GM12801 (cell line): ENCODE measurements around the gene NTRK3.

ENCODE experiments used
- TF ChIP-seq, protein P1 (sequence below): IDR thresholded peaks from one replicate; pipeline ENCODE4 v1.5.1; 2011; ENCODE audit warnings: control low read depth; ENCODE audit not compliant: insufficient read length; ENCODE audit errors: extremely low read depth

The NTRK3 gene

DNA sequence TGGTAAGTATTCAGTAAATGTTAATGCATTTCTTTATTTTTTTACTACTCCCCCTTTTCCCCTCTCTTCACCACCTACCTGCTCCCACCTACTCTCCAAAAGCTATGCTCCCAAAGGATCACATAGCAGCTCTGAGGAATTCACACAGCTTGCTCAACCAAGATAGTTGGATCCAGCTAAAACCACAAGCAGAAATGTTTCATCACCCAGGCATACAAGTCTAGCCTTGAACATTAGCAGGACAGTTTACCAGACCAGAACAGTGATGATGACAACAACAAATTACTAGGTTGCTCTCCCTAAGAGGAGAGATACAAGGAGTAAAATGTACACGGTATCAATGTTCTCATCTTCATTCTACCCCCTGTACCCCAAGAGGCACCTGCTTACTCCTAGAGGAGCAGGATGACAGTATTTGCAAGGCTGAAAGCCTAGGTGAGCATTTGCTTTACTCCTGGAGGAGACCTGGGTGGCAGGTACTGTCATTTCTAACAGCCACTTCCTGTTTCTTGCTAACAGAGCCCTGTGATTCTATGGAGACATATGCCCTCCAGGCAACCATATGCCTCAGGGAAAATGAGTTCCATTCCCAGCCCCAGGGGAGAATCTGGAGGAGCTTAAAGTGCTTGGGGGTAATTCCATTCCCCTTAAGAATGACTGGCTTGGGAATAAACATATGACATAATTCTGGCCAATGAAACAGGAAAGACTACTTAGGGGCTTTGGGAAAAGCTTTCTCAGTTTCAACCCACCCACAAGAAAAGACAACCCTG, 237.5 kb downstream of the NTRK3 start:
- TF ChIP-seq, protein P1, sequence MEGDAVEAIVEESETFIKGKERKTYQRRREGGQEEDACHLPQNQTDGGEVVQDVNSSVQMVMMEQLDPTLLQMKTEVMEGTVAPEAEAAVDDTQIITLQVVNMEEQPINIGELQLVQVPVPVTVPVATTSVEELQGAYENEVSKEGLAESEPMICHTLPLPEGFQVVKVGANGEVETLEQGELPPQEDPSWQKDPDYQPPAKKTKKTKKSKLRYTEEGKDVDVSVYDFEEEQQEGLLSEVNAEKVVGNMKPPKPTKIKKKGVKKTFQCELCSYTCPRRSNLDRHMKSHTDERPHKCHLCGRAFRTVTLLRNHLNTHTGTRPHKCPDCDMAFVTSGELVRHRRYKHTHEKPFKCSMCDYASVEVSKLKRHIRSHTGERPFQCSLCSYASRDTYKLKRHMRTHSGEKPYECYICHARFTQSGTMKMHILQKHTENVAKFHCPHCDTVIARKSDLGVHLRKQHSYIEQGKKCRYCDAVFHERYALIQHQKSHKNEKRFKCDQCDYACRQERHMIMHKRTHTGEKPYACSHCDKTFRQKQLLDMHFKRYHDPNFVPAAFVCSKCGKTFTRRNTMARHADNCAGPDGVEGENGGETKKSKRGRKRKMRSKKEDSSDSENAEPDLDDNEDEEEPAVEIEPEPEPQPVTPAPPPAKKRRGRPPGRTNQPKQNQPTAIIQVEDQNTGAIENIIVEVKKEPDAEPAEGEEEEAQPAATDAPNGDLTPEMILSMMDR: no peak

DNA sequence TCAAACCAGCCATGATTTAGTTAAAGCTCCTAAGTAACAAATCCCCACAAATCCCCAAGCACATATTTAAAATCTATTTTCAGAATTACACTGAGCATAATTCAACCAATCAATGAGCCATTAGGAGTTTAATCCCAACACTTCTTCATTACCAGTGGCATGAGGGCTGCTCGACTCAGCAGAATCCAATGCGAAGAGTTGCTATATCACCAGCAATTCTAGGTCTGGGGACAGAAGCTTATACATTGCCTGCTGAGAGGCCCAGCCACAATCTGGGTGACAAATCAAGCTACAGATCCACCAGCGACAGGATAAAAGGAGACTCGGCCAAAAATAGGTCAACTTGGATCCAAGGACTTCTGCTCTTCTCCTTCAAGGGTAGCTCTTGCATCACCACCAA, 238.8 kb downstream of the NTRK3 start:
- TF ChIP-seq, protein P1: no peak

DNA sequence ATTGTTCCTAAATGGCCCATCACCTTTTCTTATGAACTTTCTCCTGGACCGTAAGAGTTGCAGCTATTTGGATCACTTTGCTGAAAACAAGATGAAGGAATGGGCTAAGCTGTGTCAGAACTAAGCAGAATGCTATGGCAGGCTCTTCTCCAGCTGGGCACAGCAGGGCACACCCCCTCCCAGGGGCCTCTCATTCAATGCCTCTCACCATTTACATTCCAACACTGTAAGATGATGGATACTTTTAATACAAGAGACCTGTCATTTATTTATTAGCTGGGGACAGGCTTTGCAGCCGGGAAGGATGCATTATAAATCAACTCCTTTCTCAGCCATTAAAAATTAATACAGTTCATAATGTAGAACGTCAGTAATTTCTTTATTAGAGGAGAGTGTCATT, 240.1 kb downstream of the NTRK3 start:
- TF ChIP-seq, protein P1: no peak

DNA sequence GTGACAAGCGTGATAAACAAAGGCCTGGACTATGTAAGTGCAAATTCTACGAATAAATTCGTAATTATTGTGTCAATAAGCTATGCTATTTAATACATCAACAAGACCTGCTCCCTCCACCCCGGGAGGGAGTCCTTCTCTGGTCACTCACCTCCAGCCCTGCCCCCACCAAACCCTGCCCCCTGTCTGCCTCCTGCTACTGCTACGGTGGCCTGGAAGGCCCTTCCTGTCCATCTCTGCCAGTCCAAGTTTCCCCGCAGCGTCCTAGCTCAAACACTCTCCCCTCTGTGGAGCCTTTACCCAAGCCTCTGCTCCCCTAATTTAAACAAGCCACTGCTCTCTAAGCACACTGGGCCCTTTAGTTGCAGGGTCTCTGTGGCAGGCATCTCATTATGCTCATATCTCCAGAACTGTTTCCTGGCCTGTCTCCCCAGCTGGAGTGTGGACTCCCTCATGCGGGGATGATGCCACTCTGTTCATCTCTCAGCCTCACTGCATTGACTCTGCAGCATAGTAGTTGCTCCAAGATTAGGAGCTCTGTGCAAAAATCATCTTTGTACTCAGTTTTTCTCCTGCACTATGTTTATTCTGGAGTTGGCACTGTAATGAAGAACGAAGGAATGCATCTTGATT, 241.2 kb downstream of the NTRK3 start:
- TF ChIP-seq, protein P1: no peak

DNA sequence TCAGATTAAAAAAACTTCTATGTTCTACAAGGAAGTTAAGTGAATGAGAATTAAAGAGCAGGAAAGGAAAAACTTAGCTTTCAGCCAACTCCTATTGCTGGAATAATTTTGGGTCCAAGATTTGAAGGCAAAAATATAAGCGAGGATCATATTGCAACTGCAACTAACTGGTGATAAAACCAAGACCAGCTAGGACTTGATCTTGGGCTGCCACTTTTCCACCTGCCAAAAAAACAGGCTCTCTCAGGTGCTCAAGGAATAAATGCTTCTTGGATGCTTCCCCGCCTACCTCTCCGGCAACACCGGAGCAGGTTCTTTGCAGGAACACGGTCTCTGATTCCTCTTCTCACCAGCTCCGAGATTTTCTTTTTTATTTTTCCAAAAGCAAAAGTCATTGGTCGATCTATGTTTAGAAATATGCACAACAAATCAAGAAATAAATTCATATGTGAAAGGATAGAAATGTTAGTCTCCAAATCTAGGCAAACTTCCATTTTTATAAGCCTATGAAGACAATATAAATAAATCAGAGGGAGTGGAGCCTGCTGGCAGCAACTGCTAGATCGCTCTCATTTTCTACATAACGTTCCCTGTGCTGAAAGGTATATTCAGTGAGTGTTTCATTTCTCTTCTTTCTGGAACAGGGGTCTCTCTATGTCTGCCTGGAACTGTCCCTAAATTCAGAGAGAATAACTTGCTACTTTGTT, 241.9 kb downstream of the NTRK3 start:
- TF ChIP-seq, protein P1: no peak

DNA sequence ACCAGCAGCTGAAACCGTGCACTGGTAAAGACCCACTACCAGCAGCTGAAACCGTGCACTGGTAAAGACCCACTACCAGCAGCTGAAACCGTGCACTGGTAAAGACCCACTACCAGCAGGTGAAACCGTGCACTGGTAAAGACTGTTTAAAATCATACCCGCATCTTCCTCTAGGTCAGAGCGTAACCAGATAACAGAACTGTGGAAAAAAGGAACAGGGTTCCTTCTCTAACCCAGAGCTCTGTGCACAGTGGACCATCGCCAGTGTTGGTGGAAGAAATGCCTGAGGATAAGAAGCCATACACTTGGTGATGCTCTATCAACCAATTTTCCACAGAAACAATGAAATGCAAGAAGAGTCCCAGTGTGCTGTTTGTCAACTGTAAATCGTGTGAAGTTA, 243.4 kb downstream of the NTRK3 start:
- TF ChIP-seq, protein P1: no peak

DNA sequence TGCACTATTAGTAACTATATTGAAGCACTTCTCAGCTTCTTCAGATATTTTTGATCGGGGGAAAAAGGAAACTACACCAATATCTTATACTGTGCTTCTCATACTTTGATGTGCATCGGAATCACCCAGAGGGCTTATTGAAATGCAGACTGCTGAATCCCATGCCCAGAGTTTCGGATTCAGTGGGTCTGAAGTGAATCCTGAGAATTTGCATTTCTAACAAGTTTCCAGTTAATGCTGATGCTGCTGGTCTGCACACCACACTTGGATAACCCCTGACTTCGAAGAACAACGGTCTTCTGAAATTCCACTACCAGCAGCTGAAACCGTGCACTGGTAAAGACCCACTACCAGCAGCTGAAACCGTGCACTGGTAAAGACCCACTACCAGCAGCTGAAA, 243.9 kb downstream of the NTRK3 start:
- TF ChIP-seq, protein P1: no peak
